ENCODE results near the gene WDR31.
A peak's percentile ranks its signal among the peaks of the same experiment; 100 is the strongest.
"Not testable (repeated sequence)": the region's sequence is repeated elsewhere in the genome, so short reads cannot be mapped to it uniquely, and the experiment has no call there.

WDR31 gene

DNA sequence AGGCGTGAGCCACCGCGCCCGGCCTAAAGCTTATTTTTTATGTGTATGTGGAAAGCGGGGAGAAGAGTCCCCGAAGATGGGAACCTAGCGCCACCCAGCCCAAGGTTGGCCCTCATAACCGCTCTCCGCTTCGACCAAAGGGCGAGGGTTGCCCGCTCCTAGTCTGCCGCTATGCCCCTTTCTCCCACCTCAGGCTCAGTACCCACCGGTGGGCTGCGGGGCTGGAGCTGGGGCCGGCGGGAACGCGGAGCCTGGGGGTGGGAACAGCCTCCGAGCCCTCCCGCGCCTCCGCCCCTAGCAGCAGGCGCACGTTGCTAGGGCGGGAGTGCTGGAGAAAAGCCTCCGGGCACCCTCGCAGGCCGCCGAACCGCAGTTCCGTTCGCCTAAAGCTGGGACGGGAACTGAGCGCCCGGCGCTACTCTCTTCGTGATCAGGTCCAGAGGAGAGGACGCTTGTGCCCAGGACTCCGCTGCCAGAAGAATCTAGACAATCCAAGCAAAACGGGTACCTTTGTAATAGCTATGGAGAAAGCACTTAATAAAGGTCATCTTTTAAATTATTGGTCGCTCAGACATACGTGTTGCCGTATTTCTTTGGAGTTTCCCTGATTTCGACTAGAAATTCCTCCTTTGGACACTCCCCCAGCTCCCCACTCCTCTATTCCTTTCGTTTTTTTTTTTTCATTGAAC lies at the start of gene WDR31:
WDR31 (minus strand) TSS at position 265 of the 689 bp plus-strand sequence. CDS start 8,253 bp downstream, outside the sequence.
- peak; percentile 82 for DNase-seq

DNA sequence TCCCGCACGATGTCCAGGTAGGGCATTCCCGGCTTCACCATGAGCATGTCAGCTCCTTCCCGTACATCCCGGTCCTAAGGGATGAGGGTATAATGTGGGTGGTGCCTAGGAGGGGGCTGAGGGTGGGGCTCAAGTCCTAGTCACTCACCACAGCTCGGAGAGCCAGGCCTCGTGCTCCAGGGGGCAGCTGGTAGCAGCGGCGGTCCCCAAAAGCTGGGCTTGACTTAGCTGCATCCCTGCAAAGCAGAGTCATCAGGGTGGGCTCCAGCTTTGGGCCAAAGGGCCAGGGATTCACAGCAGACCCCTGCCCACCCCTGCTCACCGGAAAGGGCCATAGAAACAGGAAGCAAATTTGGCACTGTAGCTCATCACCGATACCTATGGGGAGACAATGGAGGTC lies 49.4 kb upstream of the WDR31 start:
- no peak for DNase-seq

DNA sequence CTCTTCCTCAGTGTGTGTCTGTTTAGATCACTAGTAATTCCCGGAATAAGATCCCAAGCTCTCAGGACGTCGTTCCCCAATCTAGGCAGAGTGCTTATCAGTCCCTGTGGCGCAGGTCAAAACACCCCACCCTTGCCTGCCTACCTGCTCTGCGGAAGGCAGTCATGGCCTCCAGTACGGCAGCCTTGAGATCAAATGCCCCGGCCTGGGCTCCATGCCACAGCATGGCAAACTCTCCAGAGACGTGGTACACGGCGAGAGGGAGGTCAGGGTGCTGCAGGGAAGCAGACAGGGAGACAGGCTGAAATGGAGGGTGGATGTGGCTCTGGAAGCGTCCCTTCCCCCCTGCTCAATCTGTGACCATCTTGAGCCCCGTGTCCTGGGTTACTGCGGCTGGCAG lies 48.8 kb upstream of the WDR31 start:
- DNase-seq, result no peak

GRCh38 chr9:113387560-113388230 lies 47.6 kb upstream of the WDR31 start:
- no peak for DNase-seq

DNA sequence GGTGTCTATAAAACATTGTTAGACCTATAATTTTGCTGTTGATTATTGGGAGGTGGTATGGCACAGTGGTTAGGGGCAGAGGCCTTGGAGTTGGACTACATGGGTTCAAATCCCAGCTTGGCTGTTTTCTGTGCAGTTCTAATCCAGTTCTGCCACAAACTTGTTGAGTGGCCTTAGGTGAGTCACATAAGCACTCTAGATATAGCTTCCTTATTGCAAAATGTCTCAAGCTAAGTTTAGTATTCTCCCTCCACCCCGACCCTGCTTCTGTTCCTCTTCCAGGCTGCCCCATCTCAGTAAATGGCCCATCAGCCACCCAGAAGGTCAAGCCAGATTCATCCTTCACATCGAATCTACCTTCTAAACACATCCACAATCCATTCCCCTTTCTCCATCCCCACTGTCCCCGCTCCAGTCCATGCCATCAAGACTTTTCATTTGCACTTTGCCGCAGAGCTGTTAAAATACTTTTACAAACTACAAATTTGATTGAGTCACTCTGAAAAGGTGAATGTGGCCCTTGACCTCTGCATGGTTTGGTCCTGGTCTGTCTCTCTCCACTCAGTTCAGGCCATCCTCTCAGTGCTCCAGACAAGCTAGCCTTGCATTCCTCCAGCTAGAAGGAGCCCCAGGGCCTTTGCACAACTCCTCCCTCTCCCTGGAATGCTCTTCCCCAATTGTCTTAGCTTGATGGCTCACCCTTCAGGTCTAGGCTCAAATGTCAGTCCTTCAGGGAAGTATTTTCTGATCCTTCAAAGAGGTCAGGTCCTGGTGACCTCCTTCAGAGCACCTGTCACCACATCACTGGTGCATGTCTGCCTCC lies 46.7 kb upstream of the WDR31 start:
- no peak for DNase-seq

- no peak for DNase-seq
These were observed 41.9 kb upstream of the WDR31 start for GRCh38 chr9:113381909-113382411.

- DNase-seq, result not testable (repeated sequence)
These were observed 41.4 kb upstream of the WDR31 start for GRCh38 chr9:113381441-113381840.

DNA sequence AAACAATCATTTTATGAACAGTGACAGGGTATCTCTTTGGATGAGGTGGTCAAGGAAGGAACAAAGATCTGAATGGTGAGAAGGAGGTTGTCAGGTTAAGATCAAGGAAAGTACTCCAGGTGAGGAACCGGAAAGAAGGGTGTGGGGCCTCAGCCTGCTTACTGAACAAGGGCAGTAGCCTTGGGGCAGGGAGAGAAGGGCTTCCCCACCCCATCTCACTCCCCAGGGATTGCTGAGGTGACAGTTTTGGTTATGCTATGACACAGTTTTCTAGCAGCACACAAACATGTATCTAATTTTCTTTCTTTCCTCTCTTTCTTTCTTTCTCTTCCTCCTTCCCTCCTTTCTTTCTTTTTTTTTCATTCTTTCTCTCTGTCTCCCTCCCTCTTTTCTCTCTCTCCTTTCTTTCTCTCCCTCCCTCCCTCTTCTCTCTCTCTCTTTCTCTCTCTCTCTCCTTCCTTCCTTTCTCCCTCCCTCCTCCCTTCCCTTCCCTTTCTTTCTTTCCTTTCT lies 40.8 kb upstream of the WDR31 start:
- no peak for DNase-seq

GRCh38 chr9:113379829-113380210 lies 39.7 kb upstream of the WDR31 start:
- not testable (repeated sequence) for DNase-seq

GRCh38 chr9:113379094-113379828 lies 39.2 kb upstream of the WDR31 start:
- DNase-seq, result not testable (repeated sequence)

- DNase-seq, result peak; percentile 37
These were observed 36.8 kb upstream of the WDR31 start, which contains the start of gene HDHD3 for GRCh38 chr9:113376634-113377567. Gene HDHD3 (minus strand): TSS chr9:113376986. CDS start chr9:113374354, 2,632 bp downstream.

GRCh38 chr9:113375057-113376023 lies 35.3 kb upstream of the WDR31 start:
- no peak for DNase-seq

DNA sequence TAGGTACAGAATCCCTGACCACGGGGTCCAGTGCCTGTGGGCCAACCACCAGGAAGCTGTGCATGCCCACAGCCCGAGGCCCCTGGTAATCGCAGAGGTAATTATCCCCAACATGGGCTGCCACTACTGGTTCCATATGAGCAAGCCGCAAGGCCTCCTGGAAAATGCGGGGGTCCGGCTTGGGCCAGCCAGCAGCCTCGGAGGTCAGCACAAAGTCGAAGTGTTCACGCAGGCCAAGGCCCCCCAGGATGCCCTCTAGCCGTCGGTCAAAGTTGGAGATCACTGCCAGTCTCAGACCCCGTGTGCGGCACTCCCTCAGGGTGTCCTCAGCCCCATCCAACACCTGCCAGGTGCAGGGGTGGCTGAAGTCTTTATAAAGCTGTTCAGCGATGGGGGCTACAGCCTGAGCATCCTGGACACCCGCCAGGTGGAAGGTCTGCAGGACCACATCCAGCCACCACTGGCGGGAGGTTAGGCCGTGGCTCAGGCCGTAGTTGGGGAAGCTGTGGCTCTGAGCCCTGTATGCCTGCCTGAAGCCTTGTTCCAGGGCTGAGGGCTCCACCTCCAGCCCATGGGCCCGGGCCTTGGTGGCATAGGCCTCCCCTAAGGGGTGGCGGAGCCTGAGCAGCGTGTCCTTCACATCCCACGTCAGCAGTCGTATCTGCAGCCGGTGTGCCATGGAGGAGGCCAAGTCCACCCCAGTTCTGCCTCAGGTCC lies 33.8 kb upstream of the WDR31 start:
- DNase-seq, result no peak

GRCh38 chr9:113373256-113373655 lies 33.2 kb upstream of the WDR31 start:
- DNase-seq, result no peak

DNA sequence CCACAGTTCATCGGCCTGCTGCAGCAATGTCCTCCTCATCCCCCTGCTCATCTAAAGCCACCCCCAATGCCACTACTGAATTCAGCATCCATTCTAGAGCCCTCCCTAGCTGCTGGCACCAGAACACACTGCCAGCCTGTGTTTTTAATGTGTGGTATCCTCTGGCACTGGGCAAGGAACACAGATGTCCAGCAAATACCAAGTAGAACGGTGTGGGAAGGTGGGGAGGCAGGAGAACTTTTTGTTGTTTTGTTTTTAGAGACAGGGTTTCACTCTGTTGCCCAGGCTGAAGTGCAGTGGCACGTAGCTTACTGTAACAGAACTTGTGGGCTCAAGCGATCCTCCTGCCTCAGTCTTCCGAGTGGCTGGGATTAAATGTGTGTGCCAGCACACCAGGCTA lies 32.0 kb upstream of the WDR31 start:
- no peak for DNase-seq

DNA sequence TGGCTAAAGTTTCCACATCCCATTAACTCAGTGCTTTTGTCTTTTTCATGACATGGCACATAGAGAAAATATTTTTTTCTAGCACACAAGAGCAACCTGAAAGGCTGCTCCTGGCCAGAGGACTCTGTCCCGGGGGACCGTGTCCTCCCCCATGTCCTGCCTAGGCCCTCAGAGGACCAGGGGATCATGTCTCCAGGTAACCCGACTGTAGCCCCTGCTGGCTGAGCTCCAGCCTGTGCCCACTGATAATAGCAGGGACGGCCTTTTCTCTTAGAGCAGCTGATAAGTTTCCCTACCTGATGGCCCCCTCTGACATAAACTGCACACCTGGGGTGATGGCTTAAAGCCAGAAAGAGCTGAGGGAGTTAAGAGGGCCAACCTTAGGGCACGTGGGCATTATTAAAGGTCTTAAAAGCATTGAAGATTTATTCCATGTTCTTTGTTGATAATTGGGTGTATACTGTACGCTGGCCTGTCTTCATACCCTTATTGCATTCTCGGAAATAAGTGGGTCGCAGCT lies 30.8 kb upstream of the WDR31 start:
- no peak for DNase-seq

- DNase-seq, result no peak
These were observed 29.7 kb upstream of the WDR31 start for GRCh38 chr9:113369855-113370140.

DNA sequence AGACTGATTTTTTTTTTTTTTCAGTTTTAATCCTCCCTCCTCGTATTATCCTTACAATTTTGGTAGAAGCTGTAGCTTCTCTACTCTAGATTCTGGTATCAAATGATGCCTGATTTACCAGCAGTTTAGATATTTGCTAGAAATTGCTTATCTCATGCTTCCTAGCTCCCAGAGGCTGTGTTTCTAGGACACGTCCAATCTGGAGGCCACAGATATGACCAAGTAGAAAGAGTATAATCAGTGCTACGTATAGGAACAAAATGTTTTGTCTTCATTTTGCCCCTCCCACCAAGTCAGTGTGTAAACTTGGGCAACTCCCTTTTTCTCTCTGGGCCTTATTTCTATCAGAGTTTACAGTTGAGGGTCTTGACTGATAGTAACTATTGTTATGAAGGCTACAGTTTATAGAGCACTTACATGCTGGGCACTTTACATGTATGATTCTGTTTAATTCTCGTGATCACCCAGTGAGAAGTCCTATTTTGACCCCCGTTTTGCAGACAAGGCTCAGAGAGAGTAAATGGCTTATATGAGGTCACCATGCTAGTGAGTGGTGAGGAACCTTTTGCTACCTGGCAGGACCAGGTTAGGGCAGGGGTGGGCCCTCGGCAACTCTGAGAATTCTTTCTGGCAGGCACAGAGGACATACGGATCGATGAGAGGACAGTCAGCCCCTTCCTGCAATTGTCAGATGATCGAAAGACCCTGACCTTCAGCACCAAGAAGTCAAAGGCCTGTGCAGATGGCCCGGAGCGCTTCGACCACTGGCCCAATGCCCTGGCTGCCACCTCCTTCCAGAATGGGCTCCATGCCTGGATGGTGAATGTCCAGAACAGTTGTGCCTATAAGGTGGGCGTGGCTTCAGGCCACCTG lies 29.1 kb upstream of the WDR31 start:
- no peak for DNase-seq
